ENCODE data around the gene PF4V1.

The PF4V1 gene

DNA sequence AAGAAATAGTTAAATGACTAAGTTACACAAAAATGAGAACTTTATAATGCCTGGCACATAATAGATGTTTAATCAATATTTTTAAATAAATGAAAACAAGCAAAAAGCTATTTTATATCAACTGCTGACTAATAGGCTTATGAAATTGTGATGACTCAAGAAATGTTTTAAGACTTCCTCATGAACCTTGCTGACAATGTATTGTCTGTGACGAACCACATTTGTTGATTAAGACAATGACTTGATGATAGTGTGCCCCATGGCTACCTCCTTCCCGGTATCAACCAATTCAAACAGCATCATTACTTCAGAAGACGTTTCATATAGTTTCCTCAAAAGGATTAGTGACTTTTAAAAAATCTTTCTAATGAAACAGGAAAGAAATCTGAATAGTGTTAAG is 8.8 kb upstream of the PF4V1 start:
- H2BK15ac ChIP-seq (ENCODE audit: low read length), result no peak overlapping the region
- WGBS, 2 donors (ENCODE audit: extremely low coverage in 2 of 2, insufficient read length in 2 of 2, insufficient replicate concordance in 1 of 2), result no CpG with 5 or more reads among the region's 3 CpGs
- no peak overlapping the region for H2AK5ac ChIP-seq (ENCODE audit: low read depth, low read length)

DNA sequence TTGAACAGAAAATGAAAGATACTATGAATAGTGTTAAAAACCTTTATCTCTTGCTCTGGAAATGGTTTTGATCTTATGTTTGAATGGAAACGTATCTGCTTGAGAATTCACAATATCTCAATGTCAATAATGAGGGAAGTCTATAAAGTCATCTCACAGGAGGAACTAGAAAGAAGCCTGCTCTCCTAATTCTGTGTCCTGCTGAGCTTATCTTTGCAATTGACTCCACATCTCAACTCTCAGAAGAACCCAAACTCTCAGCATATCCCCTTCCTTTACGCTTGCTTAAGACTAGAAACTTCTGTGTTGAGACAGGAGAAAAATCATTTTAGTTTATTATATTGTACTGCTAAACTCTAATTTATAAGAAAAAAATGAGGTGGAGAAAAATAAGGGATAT is 8.3 kb upstream of the PF4V1 start:
- Histone ChIP-seq H2AFZ (ENCODE audit: low read length) (no peak overlapping the region), H3K27ac (replicated peaks; ENCODE audit: low read length) (no peak overlapping the region), H2BK120ac (ENCODE audit: low read depth, low read length) (no peak overlapping the region), H3K9ac (ENCODE audit: low read depth, low read length, poor library complexity) (no peak overlapping the region), H3K27me3 (ENCODE audit: control insufficient read depth in 3 of 3, insufficient read depth in 3 of 3, low read depth in 1 of 3, low read length in 3 of 3) (no peaks in the 10 kb centered on the region), H3K4me1 (ENCODE audit: control insufficient read depth in 2 of 2, insufficient read depth in 1 of 2, low read depth in 1 of 2, low read length in 2 of 2) (no peaks in the 10 kb centered on the region), H3K4me2 (ENCODE audit: insufficient read depth, low read length, poor library complexity, severe bottlenecking) (no peak overlapping the region), H4K8ac (ENCODE audit: low read depth, low read length) (no peak overlapping the region), H3K14ac (ENCODE audit: low read length) (no peak overlapping the region), H2BK15ac (ENCODE audit: low read length) (no peak overlapping the region), H3K23ac (ENCODE audit: low read depth, low read length, poor library complexity) (no peak overlapping the region), H3K18ac (ENCODE audit: low read length) (no peak overlapping the region), H3K4me3 (ENCODE audit: low read length in 2 of 2) (no peak overlapping the region), H4K91ac (ENCODE audit: low read depth, low read length, poor library complexity) (no peak overlapping the region), H3K4ac (ENCODE audit: low read length) (no peak overlapping the region), H3K9me3 (replicated peaks in 1 of 2; ENCODE audit: control insufficient read depth in 2 of 2, insufficient read depth in 1 of 2, low read depth in 1 of 2, low read length in 2 of 2) (no peaks in the 10 kb centered on the region), H2AK5ac (ENCODE audit: low read depth, low read length) (no peak overlapping the region), H2BK5ac (ENCODE audit: low read length) (no peak overlapping the region), H3K36me3 (replicated peaks in 1 of 2; ENCODE audit: control insufficient read depth in 2 of 2, insufficient read depth in 2 of 2, low read length in 2 of 2) (no peaks in the 10 kb centered on the region), H3K79me1 (ENCODE audit: low read depth, low read length) (no peaks in the 10 kb centered on the region), H2BK12ac (ENCODE audit: low read length) (no peak overlapping the region)
- WGBS, 2 donors (ENCODE audit: extremely low coverage in 2 of 2, insufficient read length in 2 of 2, insufficient replicate concordance in 1 of 2), result no CpG with 5 or more reads among the region's 2 CpGs
- no peak for DNase-seq (ENCODE audit: low spot score)

More for the DNA sequence above, 8.8 kb upstream of the PF4V1 start:
- Histone ChIP-seq H3K14ac (ENCODE audit: low read length) (no peak overlapping the region), H3K4ac (ENCODE audit: low read length) (no peak overlapping the region), H3K9ac (ENCODE audit: low read depth, low read length, poor library complexity) (no peak overlapping the region), H2AFZ (ENCODE audit: low read length) (no peak overlapping the region), H2BK120ac (ENCODE audit: low read depth, low read length) (no peak overlapping the region), H3K27ac (replicated peaks; ENCODE audit: low read length) (no peak overlapping the region), H2BK5ac (ENCODE audit: low read length) (no peak overlapping the region), H4K8ac (ENCODE audit: low read depth, low read length) (no peak overlapping the region), H3K4me3 (ENCODE audit: low read length in 2 of 2) (no peak overlapping the region), H3K9me3 (replicated peaks in 1 of 2; ENCODE audit: control insufficient read depth in 2 of 2, insufficient read depth in 1 of 2, low read depth in 1 of 2, low read length in 2 of 2) (no peaks in the 10 kb centered on the region), H3K27me3 (ENCODE audit: control insufficient read depth in 3 of 3, insufficient read depth in 3 of 3, low read depth in 1 of 3, low read length in 3 of 3) (no peaks in the 10 kb centered on the region), H2BK12ac (ENCODE audit: low read length) (no peak overlapping the region), H3K4me1 (ENCODE audit: control insufficient read depth in 2 of 2, insufficient read depth in 1 of 2, low read depth in 1 of 2, low read length in 2 of 2) (no peaks in the 10 kb centered on the region), H4K91ac (ENCODE audit: low read depth, low read length, poor library complexity) (no peak overlapping the region), H3K79me1 (ENCODE audit: low read depth, low read length) (no peaks in the 10 kb centered on the region), H3K18ac (ENCODE audit: low read length) (no peak overlapping the region), H3K36me3 (replicated peaks in 1 of 2; ENCODE audit: control insufficient read depth in 2 of 2, insufficient read depth in 2 of 2, low read length in 2 of 2) (no peaks in the 10 kb centered on the region), H3K23ac (ENCODE audit: low read depth, low read length, poor library complexity) (no peak overlapping the region), H3K4me2 (ENCODE audit: insufficient read depth, low read length, poor library complexity, severe bottlenecking) (no peak overlapping the region)
- DNase-seq (ENCODE audit: low spot score), result no peak

DNA sequence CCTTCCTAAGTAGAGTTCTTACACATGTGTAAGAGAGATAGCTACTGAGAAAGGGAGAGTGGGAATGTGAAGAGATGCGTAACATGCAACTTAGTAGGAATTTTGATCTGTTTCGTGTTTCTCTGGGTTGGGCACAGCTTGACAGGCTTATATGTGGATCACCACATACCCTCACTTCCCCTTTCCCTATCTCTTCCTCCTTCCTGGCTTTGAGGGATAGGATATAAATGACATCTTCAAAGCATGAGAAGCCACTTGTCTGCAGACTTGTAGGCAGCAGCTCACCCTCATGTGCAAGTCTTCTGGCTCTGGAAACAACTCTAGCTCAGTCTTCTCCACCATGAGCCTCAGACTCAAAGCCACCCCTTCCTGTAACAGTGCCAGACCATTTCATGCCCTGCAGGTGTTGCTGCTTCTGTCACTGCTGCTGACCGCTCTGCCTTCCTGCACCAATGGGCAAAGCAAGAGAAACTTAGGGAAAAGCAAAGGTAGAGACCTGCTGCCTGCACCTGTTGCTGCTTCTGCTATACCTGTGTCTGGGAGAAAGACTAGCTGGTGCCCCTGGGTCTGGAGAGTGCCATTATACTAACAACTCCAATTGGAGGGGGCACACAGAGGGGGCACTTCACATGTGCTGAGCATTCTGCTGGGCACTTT is 5.4 kb upstream of the PF4V1 start:
- H3K79me1 ChIP-seq (ENCODE audit: low read depth, low read length), result no peaks in the 10 kb centered on the region
- H3K23ac ChIP-seq (ENCODE audit: low read depth, low read length, poor library complexity), result no peak overlapping the region
- no peaks in the 10 kb centered on the region for H3K9me3 ChIP-seq (replicated peaks in 1 of 2; ENCODE audit: control insufficient read depth in 2 of 2, insufficient read depth in 1 of 2, low read depth in 1 of 2, low read length in 2 of 2)
- no peak overlapping the region for H4K91ac ChIP-seq (ENCODE audit: low read depth, low read length, poor library complexity)
- no peak overlapping the region for H3K4ac ChIP-seq (ENCODE audit: low read length)
- H3K14ac ChIP-seq (ENCODE audit: low read length), result peak overlapping the region; percentile 14
- no peak overlapping the region for H2BK120ac ChIP-seq (ENCODE audit: low read depth, low read length)
- no peak overlapping the region for H2AK5ac ChIP-seq (ENCODE audit: low read depth, low read length)
- no peak overlapping the region for H4K8ac ChIP-seq (ENCODE audit: low read depth, low read length)
- no peak overlapping the region for H2BK5ac ChIP-seq (ENCODE audit: low read length)
- H3K4me1 ChIP-seq (ENCODE audit: control insufficient read depth in 2 of 2, insufficient read depth in 1 of 2, low read depth in 1 of 2, low read length in 2 of 2), result no peaks in the 10 kb centered on the region
- DNase-seq (ENCODE audit: low spot score), result no peak
- no peak overlapping the region for H3K4me2 ChIP-seq (ENCODE audit: insufficient read depth, low read length, poor library complexity, severe bottlenecking)
- no peak overlapping the region for H2BK15ac ChIP-seq (ENCODE audit: low read length)
- no peak overlapping the region for H3K4me3 ChIP-seq (ENCODE audit: low read length in 2 of 2)
- H3K9ac ChIP-seq (ENCODE audit: low read depth, low read length, poor library complexity), result no peak overlapping the region
- H2BK12ac ChIP-seq (ENCODE audit: low read length), result no peak overlapping the region
- H3K18ac ChIP-seq (ENCODE audit: low read length), result no peak overlapping the region
- no CpG with 5 or more reads among the region's 3 CpGs for WGBS, 2 donors (ENCODE audit: extremely low coverage in 2 of 2, insufficient read length in 2 of 2, insufficient replicate concordance in 1 of 2)
- no peak overlapping the region for H3K27ac ChIP-seq (replicated peaks; ENCODE audit: low read length)
- no peaks in the 10 kb centered on the region for H3K27me3 ChIP-seq (ENCODE audit: control insufficient read depth in 3 of 3, insufficient read depth in 3 of 3, low read depth in 1 of 3, low read length in 3 of 3)
- H2AFZ ChIP-seq (ENCODE audit: low read length), result no peak overlapping the region
- no peaks in the 10 kb centered on the region for H3K36me3 ChIP-seq (replicated peaks in 1 of 2; ENCODE audit: control insufficient read depth in 2 of 2, insufficient read depth in 2 of 2, low read length in 2 of 2)

DNA sequence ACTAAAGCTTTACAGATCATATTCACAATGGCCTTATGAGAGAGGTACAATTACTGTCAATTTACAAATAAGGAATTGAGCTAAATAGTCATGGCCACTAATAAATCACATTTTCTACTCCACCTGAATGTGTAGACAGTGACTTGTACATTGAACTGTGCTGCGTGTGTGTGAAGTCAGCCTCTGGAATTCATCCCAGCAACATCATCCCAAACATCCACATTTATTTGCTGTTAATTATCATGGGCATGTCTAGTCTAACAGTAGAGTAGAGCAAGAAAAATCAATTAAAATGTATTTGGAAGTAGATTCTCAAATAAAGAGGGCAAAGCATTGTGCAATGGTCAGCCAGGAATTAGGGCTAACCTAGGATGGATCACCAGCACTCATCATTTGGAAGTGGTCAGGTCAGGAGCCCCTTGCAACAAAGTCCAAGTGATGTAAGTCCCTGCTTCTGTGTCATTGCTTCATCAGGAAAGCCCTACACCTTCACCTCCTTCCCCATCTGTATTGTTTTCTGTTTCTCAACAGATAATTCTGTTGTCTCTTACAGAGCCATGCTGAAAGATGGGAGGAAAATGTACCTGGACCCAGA is 4.8 kb upstream of the PF4V1 start:
- no peak overlapping the region for H2AFZ ChIP-seq (ENCODE audit: low read length)
- H4K8ac ChIP-seq (ENCODE audit: low read depth, low read length), result no peak overlapping the region
- no peak overlapping the region for H3K9ac ChIP-seq (ENCODE audit: low read depth, low read length, poor library complexity)
- no peak overlapping the region for H3K4ac ChIP-seq (ENCODE audit: low read length)
- H3K4me3 ChIP-seq (ENCODE audit: low read length in 2 of 2), result no peak overlapping the region
- no peak overlapping the region for H2AK5ac ChIP-seq (ENCODE audit: low read depth, low read length)
- H4K91ac ChIP-seq (ENCODE audit: low read depth, low read length, poor library complexity), result no peak overlapping the region
- H3K79me1 ChIP-seq (ENCODE audit: low read depth, low read length), result no peaks in the 10 kb centered on the region
- H3K4me2 ChIP-seq (ENCODE audit: insufficient read depth, low read length, poor library complexity, severe bottlenecking), result no peak overlapping the region
- no peak overlapping the region for H3K14ac ChIP-seq (ENCODE audit: low read length)
- no peak overlapping the region for H3K27ac ChIP-seq (replicated peaks; ENCODE audit: low read length)
- DNase-seq (ENCODE audit: low spot score), result no peak
- no CpG with 5 or more reads among the region's 1 CpG for WGBS, 2 donors (ENCODE audit: extremely low coverage in 2 of 2, insufficient read length in 2 of 2, insufficient replicate concordance in 1 of 2)
- H3K27me3 ChIP-seq (ENCODE audit: control insufficient read depth in 3 of 3, insufficient read depth in 3 of 3, low read depth in 1 of 3, low read length in 3 of 3), result no peaks in the 10 kb centered on the region
- no peak overlapping the region for H3K23ac ChIP-seq (ENCODE audit: low read depth, low read length, poor library complexity)
- H3K18ac ChIP-seq (ENCODE audit: low read length), result no peak overlapping the region
- no peak overlapping the region for H2BK5ac ChIP-seq (ENCODE audit: low read length)
- H2BK15ac ChIP-seq (ENCODE audit: low read length), result no peak overlapping the region
- no peaks in the 10 kb centered on the region for H3K9me3 ChIP-seq (replicated peaks in 1 of 2; ENCODE audit: control insufficient read depth in 2 of 2, insufficient read depth in 1 of 2, low read depth in 1 of 2, low read length in 2 of 2)
- H3K36me3 ChIP-seq (replicated peaks in 1 of 2; ENCODE audit: control insufficient read depth in 2 of 2, insufficient read depth in 2 of 2, low read length in 2 of 2), result no peaks in the 10 kb centered on the region
- H3K4me1 ChIP-seq (ENCODE audit: control insufficient read depth in 2 of 2, insufficient read depth in 1 of 2, low read depth in 1 of 2, low read length in 2 of 2), result no peaks in the 10 kb centered on the region
- no peak overlapping the region for H2BK120ac ChIP-seq (ENCODE audit: low read depth, low read length)
- no peak overlapping the region for H2BK12ac ChIP-seq (ENCODE audit: low read length)

Measured in neuronal stem cell (in vitro differentiated cells).